ENCODE measurements around the gene MAP3K2.

MAP3K2 gene

GRCh38 chr2:127404466-127405254 lies 16.9 kb upstream of the MAP3K2 start:
- no peak for DNase-seq

GRCh38 chr2:127403460-127403859 lies 15.7 kb upstream of the MAP3K2 start:
- DNase-seq = no peak

GRCh38 chr2:127401757-127402695 lies 14.3 kb upstream of the MAP3K2 start:
- DNase-seq = no peak

- no peak for DNase-seq
Measured at GRCh38 chr2:127400897-127401756, 13.4 kb upstream of the MAP3K2 start.

- no peak for DNase-seq
Measured at GRCh38 chr2:127400533-127400896, 12.7 kb upstream of the MAP3K2 start.

GRCh38 chr2:127398239-127398590 lies 10.4 kb upstream of the MAP3K2 start:
- no peak for DNase-seq

GRCh38 chr2:127397568-127398238 lies 9.9 kb upstream of the MAP3K2 start:
- DNase-seq = no peak

GRCh38 chr2:127394492-127394891 lies 6.7 kb upstream of the MAP3K2 start:
- no peak for DNase-seq

- no peak for DNase-seq
Measured at GRCh38 chr2:127392828-127393578, 5.2 kb upstream of the MAP3K2 start.

- no peak for DNase-seq
Measured at GRCh38 chr2:127392133-127392827, 4.5 kb upstream of the MAP3K2 start.

- peak; percentile 50 for DNase-seq
Measured at GRCh38 chr2:127389778-127390435, 2.1 kb upstream of the MAP3K2 start.

- no peak for DNase-seq
Measured at GRCh38 chr2:127388423-127389164, 819 bp upstream of the MAP3K2 start.

GRCh38 chr2:127386764-127387654 lies 766 bp downstream of the MAP3K2 start:
- DNase-seq = peak; percentile 85

- DNase-seq = no peak
Measured at GRCh38 chr2:127386246-127386645, 1.5 kb downstream of the MAP3K2 start.

GRCh38 chr2:127384529-127384928 lies 3.2 kb downstream of the MAP3K2 start:
- no peak for DNase-seq

- DNase-seq = no peak
Measured at GRCh38 chr2:127382831-127383230, 4.9 kb downstream of the MAP3K2 start.

- DNase-seq = no peak
Measured at GRCh38 chr2:127381762-127382161, 6.0 kb downstream of the MAP3K2 start.

- no peak for DNase-seq
Measured at GRCh38 chr2:127379712-127380355, 7.9 kb downstream of the MAP3K2 start.
